ENCODE measurements around the gene RDM1.

The RDM1 gene

DNA sequence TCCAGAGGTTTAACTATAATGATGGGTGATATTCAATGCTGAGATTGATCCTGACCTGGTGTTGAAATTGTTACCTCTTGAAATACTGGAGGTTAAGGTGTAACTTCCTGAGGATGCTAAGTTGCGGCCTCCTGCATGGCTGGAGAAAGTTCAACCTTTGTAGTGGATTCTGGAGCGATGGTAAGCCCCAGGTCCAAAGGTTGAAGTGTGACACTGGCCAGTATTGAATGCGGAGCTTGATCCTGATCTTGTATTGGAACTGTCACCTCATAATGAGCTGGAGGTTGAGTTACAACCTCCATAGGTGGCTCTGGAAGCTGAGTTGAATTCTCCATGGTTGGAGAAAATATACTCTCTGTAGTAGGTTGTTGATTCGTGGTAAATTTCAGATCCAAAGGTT is 17.0 kb downstream of the RDM1 start:
- no peak overlapping the region for H3K27ac ChIP-seq (ENCODE audit: low read length)
- H3K4me3 ChIP-seq (ENCODE audit: low read depth in 1 of 2, low read length in 2 of 2) = no peak overlapping the region
- H2AFZ ChIP-seq (ENCODE audit: low read depth, low read length) = no peak overlapping the region
- no peak for DNase-seq
- TF ChIP-seq EZH2 (IDR thresholded peaks at IDR 0.05; ENCODE audit: borderline replicate concordance, low read depth, low read length, severe bottlenecking) = no peak
- TF ChIP-seq, protein P1, sequence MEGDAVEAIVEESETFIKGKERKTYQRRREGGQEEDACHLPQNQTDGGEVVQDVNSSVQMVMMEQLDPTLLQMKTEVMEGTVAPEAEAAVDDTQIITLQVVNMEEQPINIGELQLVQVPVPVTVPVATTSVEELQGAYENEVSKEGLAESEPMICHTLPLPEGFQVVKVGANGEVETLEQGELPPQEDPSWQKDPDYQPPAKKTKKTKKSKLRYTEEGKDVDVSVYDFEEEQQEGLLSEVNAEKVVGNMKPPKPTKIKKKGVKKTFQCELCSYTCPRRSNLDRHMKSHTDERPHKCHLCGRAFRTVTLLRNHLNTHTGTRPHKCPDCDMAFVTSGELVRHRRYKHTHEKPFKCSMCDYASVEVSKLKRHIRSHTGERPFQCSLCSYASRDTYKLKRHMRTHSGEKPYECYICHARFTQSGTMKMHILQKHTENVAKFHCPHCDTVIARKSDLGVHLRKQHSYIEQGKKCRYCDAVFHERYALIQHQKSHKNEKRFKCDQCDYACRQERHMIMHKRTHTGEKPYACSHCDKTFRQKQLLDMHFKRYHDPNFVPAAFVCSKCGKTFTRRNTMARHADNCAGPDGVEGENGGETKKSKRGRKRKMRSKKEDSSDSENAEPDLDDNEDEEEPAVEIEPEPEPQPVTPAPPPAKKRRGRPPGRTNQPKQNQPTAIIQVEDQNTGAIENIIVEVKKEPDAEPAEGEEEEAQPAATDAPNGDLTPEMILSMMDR (IDR thresholded peaks at IDR 0.05; ENCODE audit: borderline replicate concordance, extremely low read depth, low read length, poor library complexity, severe bottlenecking) = no peak
- peaks cover under 1% of the 10 kb centered on the region for H3K27me3 ChIP-seq (ENCODE audit: insufficient read depth, low read length, poor library complexity)
- no peaks in the 10 kb centered on the region for H3K4me1 ChIP-seq (ENCODE audit: insufficient read depth, low read length)
- H3K4me2 ChIP-seq (ENCODE audit: insufficient read depth, low read length) = no peak overlapping the region
- H3K9ac ChIP-seq (ENCODE audit: low read depth, low read length) = no peak overlapping the region
- H3K9me3 ChIP-seq (ENCODE audit: insufficient read depth, low read length, severe bottlenecking) = no peaks in the 10 kb centered on the region
- H3K79me2 ChIP-seq (ENCODE audit: insufficient read depth, low read length) = no peaks in the 10 kb centered on the region
- no peaks in the 10 kb centered on the region for H3K36me3 ChIP-seq (ENCODE audit: insufficient read depth, low read length)
- ATAC-seq (ENCODE audit: insufficient read depth, low read depth) = no peak
- no peaks in the 10 kb centered on the region for H4K20me1 ChIP-seq (ENCODE audit: insufficient read depth, low read length)

DNA sequence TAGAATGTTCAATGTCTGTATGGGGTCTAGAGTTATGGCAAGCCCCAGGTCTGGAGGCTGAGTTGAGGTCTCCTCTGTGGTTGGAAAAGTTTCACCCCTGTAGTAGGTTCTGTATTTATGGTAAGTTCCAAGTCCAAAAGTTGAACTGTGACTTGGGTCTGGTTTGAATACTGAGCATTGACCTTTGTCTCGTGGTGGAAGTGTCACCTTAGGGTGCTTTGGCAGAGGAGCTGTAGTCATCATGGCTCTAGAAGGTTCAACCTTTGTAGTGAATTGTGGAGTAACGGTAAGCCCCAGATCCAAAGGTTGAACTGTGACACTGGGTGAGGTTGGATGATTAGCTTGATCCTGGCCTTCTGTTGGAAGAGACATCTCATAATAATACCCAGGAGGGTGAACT is 17.6 kb downstream of the RDM1 start:
- H3K27me3 ChIP-seq (ENCODE audit: insufficient read depth, low read length, poor library complexity) = no peaks in the 10 kb centered on the region
- H3K27ac ChIP-seq (ENCODE audit: low read length) = no peak overlapping the region
- ATAC-seq (ENCODE audit: insufficient read depth, low read depth) (no peak), DNase-seq (no peak)
- no peak overlapping the region for H3K4me3 ChIP-seq (ENCODE audit: low read depth in 1 of 2, low read length in 2 of 2)
- no peak overlapping the region for H3K9ac ChIP-seq (ENCODE audit: low read depth, low read length)
- no peaks in the 10 kb centered on the region for H4K20me1 ChIP-seq (ENCODE audit: insufficient read depth, low read length)
- no peak overlapping the region for H3K4me2 ChIP-seq (ENCODE audit: insufficient read depth, low read length)
- no peaks in the 10 kb centered on the region for H3K36me3 ChIP-seq (ENCODE audit: insufficient read depth, low read length)
- H3K9me3 ChIP-seq (ENCODE audit: insufficient read depth, low read length, severe bottlenecking) = no peaks in the 10 kb centered on the region
- TF ChIP-seq, protein P1 (IDR thresholded peaks at IDR 0.05; ENCODE audit: borderline replicate concordance, extremely low read depth, low read length, poor library complexity, severe bottlenecking) = no peak
- H3K79me2 ChIP-seq (ENCODE audit: insufficient read depth, low read length) = no peaks in the 10 kb centered on the region
- H2AFZ ChIP-seq (ENCODE audit: low read depth, low read length) = no peak overlapping the region
- H3K4me1 ChIP-seq (ENCODE audit: insufficient read depth, low read length) = no peaks in the 10 kb centered on the region

DNA sequence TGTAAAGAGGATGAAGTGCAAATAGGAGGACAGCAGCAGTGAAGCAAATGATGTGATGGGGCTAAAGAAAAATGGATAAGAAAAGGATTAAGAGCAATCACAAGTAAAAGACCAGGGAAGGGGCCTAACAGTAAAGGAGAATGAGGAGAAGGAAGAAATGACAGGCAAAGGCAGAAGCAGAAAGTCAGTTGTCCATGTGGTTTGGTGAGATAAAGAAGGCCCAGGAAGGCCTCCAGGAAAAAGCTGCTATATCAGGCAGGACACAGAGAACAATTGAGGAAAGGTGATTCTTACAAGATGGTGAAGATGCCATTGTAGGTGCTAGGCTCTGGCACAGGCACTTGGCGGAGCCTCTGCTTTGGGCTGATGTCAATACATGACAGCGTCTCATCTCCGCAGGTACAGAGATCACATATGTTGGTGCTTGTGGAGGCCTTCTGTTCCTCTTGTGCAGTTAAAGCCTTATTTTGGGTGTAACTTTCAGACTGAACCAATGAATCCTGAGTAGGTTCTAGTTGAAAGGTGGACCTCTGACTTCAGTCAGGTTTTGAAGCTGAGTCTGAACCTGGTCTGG is 18.1 kb downstream of the RDM1 start:
- Histone ChIP-seq H3K79me2 (ENCODE audit: insufficient read depth, low read length) (no peaks in the 10 kb centered on the region), H3K4me3 (ENCODE audit: low read depth in 1 of 2, low read length in 2 of 2) (no peak overlapping the region), H3K27me3 (ENCODE audit: insufficient read depth, low read length, poor library complexity) (no peaks in the 10 kb centered on the region), H3K9me3 (ENCODE audit: insufficient read depth, low read length, severe bottlenecking) (no peaks in the 10 kb centered on the region), H2AFZ (ENCODE audit: low read depth, low read length) (no peak overlapping the region), H3K27ac (ENCODE audit: low read length) (no peak overlapping the region), H4K20me1 (ENCODE audit: insufficient read depth, low read length) (no peaks in the 10 kb centered on the region), H3K4me2 (ENCODE audit: insufficient read depth, low read length) (no peak overlapping the region), H3K36me3 (ENCODE audit: insufficient read depth, low read length) (no peaks in the 10 kb centered on the region), H3K4me1 (ENCODE audit: insufficient read depth, low read length) (no peaks in the 10 kb centered on the region), H3K9ac (ENCODE audit: low read depth, low read length) (no peak overlapping the region)
- DNase-seq = no peak
- TF ChIP-seq, protein P1 (IDR thresholded peaks at IDR 0.05; ENCODE audit: borderline replicate concordance, extremely low read depth, low read length, poor library complexity, severe bottlenecking) = no peak
- no peak for TF ChIP-seq EZH2 (IDR thresholded peaks at IDR 0.05; ENCODE audit: borderline replicate concordance, low read depth, low read length, severe bottlenecking)
- no peak for ATAC-seq (ENCODE audit: insufficient read depth, low read depth)

DNA sequence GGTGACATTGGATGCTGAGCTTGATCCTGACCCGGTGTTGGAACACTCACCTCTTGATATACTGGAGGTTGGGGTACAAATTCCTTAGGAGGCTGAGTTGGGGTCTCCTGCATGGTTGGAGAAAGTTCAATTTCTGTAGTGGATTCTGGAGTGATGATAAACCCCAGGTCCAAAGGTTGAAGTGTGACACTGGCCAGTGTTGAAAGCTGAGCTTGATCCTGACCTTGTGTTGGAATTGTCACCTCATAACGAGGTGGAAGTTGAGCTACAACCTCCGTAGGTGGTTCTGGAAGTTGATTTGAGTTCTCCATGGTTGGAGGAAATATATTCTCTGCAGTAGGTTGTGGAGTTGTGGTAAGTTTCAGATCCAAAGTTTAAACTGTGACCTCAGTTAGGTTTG is 21.2 kb downstream of the RDM1 start:
- Histone ChIP-seq H3K4me3 (ENCODE audit: low read depth in 1 of 2, low read length in 2 of 2) (no peak overlapping the region), H3K27me3 (ENCODE audit: insufficient read depth, low read length, poor library complexity) (no peaks in the 10 kb centered on the region), H3K9me3 (ENCODE audit: insufficient read depth, low read length, severe bottlenecking) (no peaks in the 10 kb centered on the region), H3K4me2 (ENCODE audit: insufficient read depth, low read length) (no peak overlapping the region), H3K4me1 (ENCODE audit: insufficient read depth, low read length) (no peaks in the 10 kb centered on the region), H3K9ac (ENCODE audit: low read depth, low read length) (no peak overlapping the region), H2AFZ (ENCODE audit: low read depth, low read length) (no peak overlapping the region), H3K27ac (ENCODE audit: low read length) (no peak overlapping the region), H3K36me3 (ENCODE audit: insufficient read depth, low read length) (no peaks in the 10 kb centered on the region), H3K79me2 (ENCODE audit: insufficient read depth, low read length) (no peaks in the 10 kb centered on the region), H4K20me1 (ENCODE audit: insufficient read depth, low read length) (no peaks in the 10 kb centered on the region)
- ATAC-seq (ENCODE audit: insufficient read depth, low read depth) (no peak), DNase-seq (no peak)
- TF ChIP-seq, protein P1 (IDR thresholded peaks at IDR 0.05; ENCODE audit: borderline replicate concordance, extremely low read depth, low read length, poor library complexity, severe bottlenecking) = no peak
- no peak for TF ChIP-seq EZH2 (IDR thresholded peaks at IDR 0.05; ENCODE audit: borderline replicate concordance, low read depth, low read length, severe bottlenecking)

All from DND-41 (cell line).